PFSK-1 (cell line): ENCODE data around the gene RNU1-2.

ENCODE experiments used
- FOXP2 ChIP-seq: optimal IDR thresholded peaks from 2 replicates; pipeline ENCODE3; 2011; ENCODE audit warnings: borderline replicate concordance, control low read depth, inconsistent platforms; ENCODE audit not compliant: insufficient read depth; ENCODE audit errors: extremely low read length, extremely low read depth
- POLR2AphosphoS5 ChIP-seq: IDR thresholded peaks from 2 replicates; pipeline ENCODE4 v1.6.1; 2012; ENCODE audit warnings: low read depth, mild to moderate bottlenecking, control low read depth, low read length, moderate library complexity
- REST ChIP-seq, 2 experiments: IDR thresholded peaks; 2 replicates each; pipeline versions ENCODE4 v1.6.1 to v1.8.0; 2011 to 2012; ENCODE audit warnings: low read depth in 2 of 2, low read length in 2 of 2, control low read depth in 1 of 2, inconsistent platforms in 1 of 2, mild to moderate bottlenecking in 1 of 2, moderate library complexity in 1 of 2; ENCODE audit not compliant: insufficient read depth in 1 of 2
- SIN3A ChIP-seq: IDR thresholded peaks from 2 replicates; pipeline ENCODE4 v1.6.1; 2012; ENCODE audit warnings: mild to moderate bottlenecking, low read length, moderate library complexity, borderline replicate concordance; ENCODE audit not compliant: insufficient read depth
- TAF1 ChIP-seq: IDR thresholded peaks from 2 replicates; pipeline ENCODE4 v1.6.1; 2012; ENCODE audit warnings: low read length, control low read depth, borderline replicate concordance; ENCODE audit not compliant: insufficient read depth

DNA sequence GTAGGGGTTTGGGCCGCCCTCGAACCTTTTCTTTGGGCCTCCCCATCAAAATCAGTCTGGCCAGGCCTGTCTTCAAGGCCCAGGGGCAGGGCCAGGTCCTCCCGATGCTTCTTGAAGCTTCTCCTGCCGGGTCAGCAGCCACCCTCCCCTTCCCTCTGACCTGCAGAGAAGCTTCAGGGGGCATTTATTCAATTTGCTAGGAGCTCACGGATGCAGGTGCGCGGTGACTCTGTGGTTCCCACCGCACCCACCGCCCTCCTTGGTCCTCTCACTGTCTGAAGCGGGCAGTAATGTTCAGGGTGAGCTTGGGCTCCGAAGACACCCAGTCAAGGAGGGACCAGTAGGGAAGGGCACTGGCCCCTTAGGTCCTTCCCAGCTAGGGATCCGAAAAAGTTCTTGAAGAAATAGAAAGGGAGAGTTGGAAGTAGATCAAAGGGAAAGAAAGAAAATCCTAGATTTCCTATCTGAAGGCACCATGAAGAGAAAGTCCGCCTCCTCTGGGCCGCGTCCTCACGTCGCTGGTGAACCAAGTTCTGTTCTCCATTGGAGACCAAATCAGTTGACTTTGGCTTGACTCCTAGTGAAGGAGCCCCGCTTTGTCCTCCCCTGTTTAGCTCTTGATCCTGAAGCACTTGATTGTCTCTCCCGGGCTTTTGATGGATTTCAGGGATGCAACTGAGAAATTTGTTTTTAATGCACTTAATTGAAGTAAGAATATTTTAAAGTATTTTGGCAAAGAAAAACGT is 8.7 kb upstream of the RNU1-2 start:
- TF ChIP-seq POLR2AphosphoS5 (no peak), REST (IDR thresholded peaks at IDR 0.05; ENCODE audit: insufficient read depth in 1 of 2, low read depth in 2 of 2, low read length in 2 of 2) (no peak), TAF1 (no peak), SIN3A (no peak), FOXP2 (no peak)
